ENCODE results near the gene ALK.

Gene ALK

GRCh38 chr2:29490045-29490444, 431.3 kb downstream of the ALK start:
- H3K4me3 ChIP-seq: no peak overlapping the region
- H3K27ac ChIP-seq: no peak overlapping the region
- TF ChIP-seq CTCF (IDR thresholded peaks at IDR 0.05): no peak
- no peak for DNase-seq (ENCODE audit: low spot score)

GRCh38 chr2:29489568-29489967, 431.8 kb downstream of the ALK start:
- no peak for DNase-seq (ENCODE audit: low spot score)
- no peak for TF ChIP-seq CTCF (IDR thresholded peaks at IDR 0.05)
- H3K27ac ChIP-seq: no peak overlapping the region
- no peak overlapping the region for H3K4me3 ChIP-seq

GRCh38 chr2:29487967-29488555, 433.3 kb downstream of the ALK start:
- H3K27ac ChIP-seq: no peak overlapping the region
- H3K4me3 ChIP-seq: no peak overlapping the region
- TF ChIP-seq CTCF (IDR thresholded peaks at IDR 0.05): no peak
- DNase-seq (ENCODE audit: low spot score): no peak

GRCh38 chr2:29485631-29486030, 435.8 kb downstream of the ALK start:
- TF ChIP-seq CTCF (IDR thresholded peaks at IDR 0.05): no peak
- H3K27ac ChIP-seq: no peak overlapping the region
- no peak overlapping the region for H3K4me3 ChIP-seq
- DNase-seq (ENCODE audit: low spot score): no peak

- no peak overlapping the region for H3K4me3 ChIP-seq
- no peak for TF ChIP-seq CTCF (IDR thresholded peaks at IDR 0.05)
- H3K27ac ChIP-seq: no peak overlapping the region
- DNase-seq (ENCODE audit: low spot score): no peak
These were observed 436.3 kb downstream of the ALK start for GRCh38 chr2:29485117-29485516.

GRCh38 chr2:29482867-29483266, 438.5 kb downstream of the ALK start:
- no peak overlapping the region for H3K4me3 ChIP-seq
- TF ChIP-seq CTCF (IDR thresholded peaks at IDR 0.05): no peak
- no peak overlapping the region for H3K27ac ChIP-seq
- no peak for DNase-seq (ENCODE audit: low spot score)

- Histone ChIP-seq H3K4me3 (no peak overlapping the region), H3K27ac (no peak overlapping the region)
- TF ChIP-seq CTCF (IDR thresholded peaks at IDR 0.05): no peak
These were observed 439.0 kb downstream of the ALK start for GRCh38 chr2:29482348-29482747.

More at GRCh38 chr2:29482348-29482747, 439.0 kb downstream of the ALK start:
- DNase-seq (ENCODE audit: low spot score): no peak
